ENCODE data around the gene SLC35D1. TPM values are rescaled to one million over a fixed set of nuclear protein-coding genes. Genes with fewer than 3 reads are reported as not detected.

Gene SLC35D1
- total RNA-seq, 1 experiment from 2014 or later = 7.7 TPM

DNA sequence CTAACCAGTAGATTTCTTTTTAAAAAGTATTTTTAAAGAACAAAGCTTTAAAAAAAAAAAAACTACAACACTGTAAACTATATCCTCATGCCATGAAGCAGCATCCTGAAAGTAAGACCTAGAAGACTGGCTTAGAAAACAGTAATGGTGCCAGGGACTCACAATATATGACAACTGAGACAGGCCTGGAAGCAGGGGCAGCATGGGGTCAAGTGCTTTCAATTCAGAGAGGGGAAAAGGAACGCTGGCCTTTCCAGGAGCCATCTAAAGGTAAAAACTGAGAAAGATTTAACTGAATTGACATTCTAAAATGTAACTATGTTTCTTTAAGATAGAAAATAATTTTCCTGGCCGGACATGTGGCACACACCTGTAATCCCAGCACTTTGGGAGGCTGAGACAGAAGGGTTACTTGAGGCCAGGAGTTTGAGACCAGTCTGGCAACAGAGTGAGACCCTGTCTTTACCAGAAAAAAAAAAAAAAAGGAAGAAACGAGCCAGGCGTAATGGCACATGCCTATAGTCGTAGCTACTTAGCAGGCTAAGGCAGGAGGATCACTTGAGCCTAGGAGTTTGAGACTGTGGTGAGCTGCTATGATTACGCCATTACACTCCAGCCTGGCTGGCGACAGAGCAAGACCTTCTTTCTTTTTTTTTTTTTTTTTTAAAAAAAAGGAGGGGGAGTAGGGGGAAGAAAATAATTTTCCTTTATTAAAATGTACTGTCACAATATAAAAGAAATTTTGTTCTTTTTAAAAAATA lies 54.1 kb downstream of the SLC35D1 start:
- Histone ChIP-seq H3K9me3 (no peaks in the 10 kb centered on the region), H3K4me3 (ENCODE audit: low read depth, low read length) (no peak overlapping the region), H3K4me1 (no peaks in the 10 kb centered on the region), H3K27me3 (replicated peaks; ENCODE audit: control insufficient read depth, insufficient read depth, low read length) (no peaks in the 10 kb centered on the region), H3K36me3 (ENCODE audit: control insufficient read depth, insufficient read depth, low read length) (no peaks in the 10 kb centered on the region; the same call in 1 of the 2 replicates)
- ChIA-PET POLR2A (interaction anchor here (0.6 kb wide), 1 partner anchor 62 kb away, joined by 4 read pairs; no protein-coding TSS in a partner anchor), CTCF (no interaction called here)
- no TSS peak for BruUV-seq (replicated peaks)
- H3K36me3 Mint-ChIP-seq (ENCODE audit: insufficient read depth, unreplicated experiment) = peaks cover 5% of the 10 kb centered on the region
- TF ChIP-seq, protein P1, sequence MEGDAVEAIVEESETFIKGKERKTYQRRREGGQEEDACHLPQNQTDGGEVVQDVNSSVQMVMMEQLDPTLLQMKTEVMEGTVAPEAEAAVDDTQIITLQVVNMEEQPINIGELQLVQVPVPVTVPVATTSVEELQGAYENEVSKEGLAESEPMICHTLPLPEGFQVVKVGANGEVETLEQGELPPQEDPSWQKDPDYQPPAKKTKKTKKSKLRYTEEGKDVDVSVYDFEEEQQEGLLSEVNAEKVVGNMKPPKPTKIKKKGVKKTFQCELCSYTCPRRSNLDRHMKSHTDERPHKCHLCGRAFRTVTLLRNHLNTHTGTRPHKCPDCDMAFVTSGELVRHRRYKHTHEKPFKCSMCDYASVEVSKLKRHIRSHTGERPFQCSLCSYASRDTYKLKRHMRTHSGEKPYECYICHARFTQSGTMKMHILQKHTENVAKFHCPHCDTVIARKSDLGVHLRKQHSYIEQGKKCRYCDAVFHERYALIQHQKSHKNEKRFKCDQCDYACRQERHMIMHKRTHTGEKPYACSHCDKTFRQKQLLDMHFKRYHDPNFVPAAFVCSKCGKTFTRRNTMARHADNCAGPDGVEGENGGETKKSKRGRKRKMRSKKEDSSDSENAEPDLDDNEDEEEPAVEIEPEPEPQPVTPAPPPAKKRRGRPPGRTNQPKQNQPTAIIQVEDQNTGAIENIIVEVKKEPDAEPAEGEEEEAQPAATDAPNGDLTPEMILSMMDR (IDR thresholded peaks at IDR 0.05; ENCODE audit: insufficient read depth in 1 of 2, low read depth in 1 of 2, low read length in 1 of 2, severe bottlenecking in 1 of 2, unreplicated experiment in 1 of 2) = no peak
- no peaks in the 10 kb centered on the region for H3K9me3 Mint-ChIP-seq (ENCODE audit: unreplicated experiment)
- no peak for DNase-seq
- H3K4me3 Mint-ChIP-seq (ENCODE audit: unreplicated experiment) = no peak overlapping the region
- no peak overlapping the region for H3K27ac Mint-ChIP-seq (ENCODE audit: unreplicated experiment)
- no peaks in the 10 kb centered on the region for H3K4me1 Mint-ChIP-seq (ENCODE audit: low read depth, unreplicated experiment)
- intact Hi-C loops (cut with micrococcal nuclease; ENCODE audit: unreplicated experiment) = loop anchor here (5.0 kb wide), 2 partner anchors 212 to 233 kb away; no protein-coding TSS in a partner anchor
- no peaks in the 10 kb centered on the region for H3K27me3 Mint-ChIP-seq (ENCODE audit: insufficient read depth, unreplicated experiment)

DNA sequence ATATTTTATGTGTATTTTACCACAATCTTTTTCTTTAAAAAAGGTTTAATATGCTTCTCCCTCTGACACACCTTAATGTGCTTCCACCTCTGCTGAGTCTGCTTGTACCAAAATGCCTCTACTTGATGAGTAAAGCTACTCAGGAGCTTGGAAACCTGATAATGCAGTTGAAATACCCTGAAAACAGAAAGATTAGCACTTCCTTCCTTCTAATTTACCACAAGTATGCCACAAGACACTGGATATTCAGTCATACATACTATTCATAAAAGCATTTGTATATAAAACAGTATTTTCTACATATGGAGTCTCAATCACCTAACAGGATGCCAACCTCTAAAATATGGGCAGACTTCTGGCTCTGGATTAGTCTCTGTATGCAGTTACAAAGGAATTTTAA lies 55.0 kb downstream of the SLC35D1 start:
- intact Hi-C loops (cut with micrococcal nuclease; ENCODE audit: unreplicated experiment) = loop anchor here (5.0 kb wide), 2 partner anchors 213 to 232 kb away; no protein-coding TSS in a partner anchor
- no peak overlapping the region for H3K27ac Mint-ChIP-seq (ENCODE audit: unreplicated experiment)
- H3K4me3 ChIP-seq (ENCODE audit: low read depth, low read length) = no peak overlapping the region

DNA sequence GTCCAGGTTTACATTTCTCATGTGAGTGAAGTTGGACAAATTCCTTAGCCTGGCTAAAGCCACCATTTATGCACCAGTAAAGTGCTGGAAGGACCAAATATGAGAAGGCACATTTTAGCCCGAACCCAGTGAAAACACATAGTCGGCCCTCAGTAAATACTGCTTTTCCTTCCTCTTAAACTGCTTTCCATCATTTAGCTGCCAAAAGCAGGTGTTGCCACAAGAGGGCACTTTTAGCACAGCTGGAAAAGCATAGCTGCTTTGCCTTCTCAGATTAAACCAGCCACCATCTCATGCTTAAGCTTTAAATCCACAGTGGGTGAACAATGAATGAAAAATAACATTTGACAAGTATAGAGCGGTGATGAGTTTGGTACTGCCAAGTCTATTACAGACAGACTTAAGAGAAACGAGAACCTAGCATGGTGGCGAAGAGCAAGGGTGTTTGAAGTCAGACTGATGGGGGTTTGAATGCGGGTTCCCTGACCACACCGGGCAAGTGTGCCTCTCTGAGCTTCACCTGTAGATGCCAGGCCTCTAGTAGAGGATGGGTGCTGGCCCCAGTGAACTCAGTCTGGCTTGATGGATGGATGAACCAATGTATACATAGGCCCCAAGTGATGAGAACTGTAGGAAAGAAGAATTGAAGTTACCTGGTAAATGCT lies 57.8 kb downstream of the SLC35D1 start:
- H3K4me3 Mint-ChIP-seq (ENCODE audit: unreplicated experiment) = no peak overlapping the region
- intact Hi-C loops (cut with micrococcal nuclease; ENCODE audit: unreplicated experiment) = loop anchor here (1.0 to 5.0 kb wide), 3 partner anchors 153 to 229 kb away; no protein-coding TSS in a partner anchor

More for the DNA sequence above, 55.0 kb downstream of the SLC35D1 start:
- no TSS peak for BruUV-seq (replicated peaks)
- TF ChIP-seq, protein P1 (IDR thresholded peaks at IDR 0.05; ENCODE audit: insufficient read depth in 1 of 2, low read depth in 1 of 2, low read length in 1 of 2, severe bottlenecking in 1 of 2, unreplicated experiment in 1 of 2) = no peak
- H3K27me3 Mint-ChIP-seq (ENCODE audit: insufficient read depth, unreplicated experiment) = no peaks in the 10 kb centered on the region
- CTCF ChIA-PET = no interaction called here
- no peaks in the 10 kb centered on the region; the same call in 1 of the 2 replicates for H3K36me3 ChIP-seq (ENCODE audit: control insufficient read depth, insufficient read depth, low read length)
- no peaks in the 10 kb centered on the region for H3K4me1 ChIP-seq
- no peaks in the 10 kb centered on the region for H3K27me3 ChIP-seq (replicated peaks; ENCODE audit: control insufficient read depth, insufficient read depth, low read length)
- POLR2A ChIA-PET = interaction anchor here (0.6 kb wide), 1 partner anchor 61 kb away, joined by 4 read pairs; no protein-coding TSS in a partner anchor
- no peaks in the 10 kb centered on the region for H3K4me1 Mint-ChIP-seq (ENCODE audit: low read depth, unreplicated experiment)
- H3K9me3 Mint-ChIP-seq (ENCODE audit: unreplicated experiment) = no peaks in the 10 kb centered on the region
- no peak overlapping the region for H3K4me3 Mint-ChIP-seq (ENCODE audit: unreplicated experiment)
- H3K36me3 Mint-ChIP-seq (ENCODE audit: insufficient read depth, unreplicated experiment) = peaks cover 5% of the 10 kb centered on the region
- DNase-seq = no peak
- H3K9me3 ChIP-seq = no peaks in the 10 kb centered on the region

More for the DNA sequence above, 57.8 kb downstream of the SLC35D1 start:
- Histone ChIP-seq H3K4me3 (ENCODE audit: low read depth, low read length) (no peak overlapping the region), H3K27me3 (replicated peaks; ENCODE audit: control insufficient read depth, insufficient read depth, low read length) (no peaks in the 10 kb centered on the region), H3K4me1 (no peaks in the 10 kb centered on the region), H3K36me3 (ENCODE audit: control insufficient read depth, insufficient read depth, low read length) (no peaks in the 10 kb centered on the region), H3K9me3 (no peaks in the 10 kb centered on the region)
- peak; percentile 42 for DNase-seq
- H3K27me3 Mint-ChIP-seq (ENCODE audit: insufficient read depth, unreplicated experiment) = no peaks in the 10 kb centered on the region
- no peaks in the 10 kb centered on the region for H3K4me1 Mint-ChIP-seq (ENCODE audit: low read depth, unreplicated experiment)
- POLR2A ChIA-PET = interaction anchor here (1.4 kb wide), 1 partner anchor 153 kb away, joined by 3 read pairs; no protein-coding TSS in a partner anchor
- no TSS peak for BruUV-seq (replicated peaks)
- CTCF ChIA-PET = interaction anchor here (0.6 to 2.0 kb wide), 6 partner anchors 33 to 218 kb away, joined by 3 to 43 read pairs (median 5); no protein-coding TSS in a partner anchor
- TF ChIP-seq, protein P1 (IDR thresholded peaks at IDR 0.05; ENCODE audit: insufficient read depth in 1 of 2, low read depth in 1 of 2, low read length in 1 of 2, severe bottlenecking in 1 of 2, unreplicated experiment in 1 of 2) = peak; percentile 43 to 62
- no peaks in the 10 kb centered on the region for H3K9me3 Mint-ChIP-seq (ENCODE audit: unreplicated experiment)
- H3K36me3 Mint-ChIP-seq (ENCODE audit: insufficient read depth, unreplicated experiment) = peaks cover 5% of the 10 kb centered on the region
- H3K27ac Mint-ChIP-seq (ENCODE audit: unreplicated experiment) = no peak overlapping the region

Data from Caco-2 (cell line).